ENCODE measurements around the gene MTRR.

The MTRR gene

GRCh38 chr5:7868773-7869473, at the start of gene MTRR, which contains the start of gene FASTKD3:
Gene MTRR, plus strand, starts transcription at chr5:7869148. Its CDS starts 1,647 bp downstream, at chr5:7870795.
Gene FASTKD3, minus strand, starts transcription at chr5:7869031. Its CDS starts 948 bp downstream, at chr5:7868083.
- peak; percentile 92 for DNase-seq

GRCh38 chr5:7822449-7822848, 46.5 kb upstream of the MTRR start:
- DNase-seq: no peak

GRCh38 chr5:7823594-7823993, 45.4 kb upstream of the MTRR start:
- DNase-seq: no peak

GRCh38 chr5:7824995-7825394, 44.0 kb upstream of the MTRR start:
- no peak for DNase-seq

GRCh38 chr5:7825630-7826029, 43.3 kb upstream of the MTRR start:
- DNase-seq: no peak

GRCh38 chr5:7827610-7828009, 41.3 kb upstream of the MTRR start:
- DNase-seq: no peak

GRCh38 chr5:7828269-7828668, 40.7 kb upstream of the MTRR start:
- DNase-seq: no peak

- no peak for DNase-seq
These were observed 34.0 kb upstream of the MTRR start for GRCh38 chr5:7834982-7835381.

GRCh38 chr5:7837403-7837802, 31.5 kb upstream of the MTRR start:
- peak; percentile 95 for DNase-seq

- no peak for DNase-seq
These were observed 26.4 kb upstream of the MTRR start for GRCh38 chr5:7842531-7842930.

- no peak for DNase-seq
These were observed 24.0 kb upstream of the MTRR start for GRCh38 chr5:7844901-7845300.

GRCh38 chr5:7845557-7845956, 23.4 kb upstream of the MTRR start:
- DNase-seq: no peak

- DNase-seq: no peak
These were observed 22.6 kb upstream of the MTRR start for GRCh38 chr5:7846327-7846726.

GRCh38 chr5:7848296-7848695, 20.7 kb upstream of the MTRR start:
- DNase-seq: no peak

- DNase-seq: no peak
These were observed 19.1 kb upstream of the MTRR start for GRCh38 chr5:7849681-7850394.

GRCh38 chr5:7850395-7851239, 18.3 kb upstream of the MTRR start, which contains the start of gene CFAP90:
Gene CFAP90, minus strand, starts transcription at chr5:7851133. Its CDS starts 112 bp downstream, at chr5:7851021.
- peak; percentile 13 for DNase-seq

- no peak for DNase-seq
These were observed 17.7 kb upstream of the MTRR start for GRCh38 chr5:7851240-7851592.

GRCh38 chr5:7851617-7852289, 17.2 kb upstream of the MTRR start:
- DNase-seq: no peak

GRCh38 chr5:7852542-7852941, 16.4 kb upstream of the MTRR start:
- DNase-seq: no peak

GRCh38 chr5:7852988-7853387, 16.0 kb upstream of the MTRR start:
- DNase-seq: no peak

- DNase-seq: no peak
These were observed 13.3 kb upstream of the MTRR start for GRCh38 chr5:7855611-7856010.

- peak; percentile 75 for DNase-seq
These were observed 12.1 kb upstream of the MTRR start for GRCh38 chr5:7856855-7857254.

GRCh38 chr5:7857361-7857760, 11.6 kb upstream of the MTRR start:
- no peak for DNase-seq

Measured in kidney glomerular epithelial cell (primary cell).